DMS53 treated with DMSO at 0.1 percent for 48 hours (cell line): ENCODE data around the gene SLC25A40.

Experiments used
- DNase-seq: peaks from one replicate; lab custom pipeline; 2025; ENCODE audit not compliant: unreplicated experiment; lab: John Stamatoyannopoulos, UW

The SLC25A40 gene

DNA sequence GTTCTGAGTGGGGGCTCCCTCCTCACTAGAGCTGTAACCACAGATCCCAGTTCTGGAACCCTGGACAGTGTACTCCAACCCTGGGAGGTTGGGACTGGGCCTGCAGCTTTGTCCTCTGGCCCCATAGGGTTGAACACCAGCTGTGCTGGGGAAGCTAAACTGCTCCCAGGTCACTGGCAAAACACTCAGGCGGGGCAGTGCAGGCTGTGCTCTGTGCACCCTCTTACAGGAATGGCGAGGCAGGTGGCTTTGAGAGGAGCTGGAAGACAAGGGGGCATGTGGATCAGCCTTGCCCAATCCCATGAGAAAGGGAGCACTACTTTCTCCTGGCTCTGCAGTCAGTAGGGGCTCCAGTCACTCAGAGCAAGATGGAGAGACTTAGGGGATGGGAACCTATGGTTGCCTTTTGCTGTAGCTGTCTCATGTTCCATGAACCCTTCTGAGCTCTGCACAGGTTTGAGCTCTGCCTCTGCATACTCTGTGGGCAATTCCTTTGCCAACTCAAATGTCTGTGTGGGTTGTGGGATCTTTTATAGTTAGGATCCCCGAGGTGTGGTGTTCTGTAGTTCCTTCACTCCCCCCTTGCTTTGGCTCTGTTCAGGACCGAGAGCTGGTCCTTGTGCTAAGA is 90.7 kb downstream of the SLC25A40 start:
- no peak for DNase-seq

DNA sequence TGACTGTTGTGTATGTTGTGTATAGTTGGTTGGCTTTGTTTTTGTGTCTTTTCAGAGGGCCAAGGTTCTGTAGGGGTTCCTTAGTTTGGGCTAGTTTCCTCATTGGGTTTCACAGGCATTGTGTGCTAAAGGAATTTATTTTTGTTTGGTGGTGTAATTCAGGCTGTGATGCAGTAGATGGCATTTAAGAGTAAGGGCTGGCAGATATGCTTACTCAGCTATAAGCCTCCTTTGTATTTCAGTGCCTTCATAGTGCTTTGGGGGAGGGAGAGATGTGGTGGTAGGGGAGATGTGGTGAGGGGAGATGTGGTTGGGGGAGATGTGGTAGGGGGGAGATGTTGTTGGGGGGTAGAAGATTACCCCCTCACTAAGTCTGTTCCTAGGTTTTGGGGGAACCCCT is 91.7 kb downstream of the SLC25A40 start:
- DNase-seq = no peak
